Stimulated activated memory B cell treated with anti-CD40 and anti-IgM and Interleukin-4, amounts not matched to agents 10 μg/mL and 1 μg/mL and 100 μg/mL, for 72 hours (primary cell): ENCODE data around the gene NR2F6.
A peak's percentile ranks its signal among the peaks of the same experiment; 100 is the strongest.

Experiments
- ATAC-seq: fragments of 150-1000 bp; cut with Tn5 transposase; 2 replicates; pipeline ENCODE4 v1.10.0; 2021
- H3K27ac Mint-ChIP-seq: one replicate; pipeline ENCODE4 v1.8.0; 2022; ENCODE audit warnings: mild to moderate bottlenecking, mixed read lengths
- H3K27me3 Mint-ChIP-seq: one replicate; pipeline ENCODE4 v1.8.0; 2022; ENCODE audit warnings: mixed read lengths
- H3K36me3 Mint-ChIP-seq: one replicate; pipeline ENCODE4 v1.8.0; 2022; ENCODE audit warnings: mixed read lengths
- H3K4me1 Mint-ChIP-seq: one replicate; pipeline ENCODE4 v1.8.0; 2022; ENCODE audit warnings: mixed read lengths
- H3K4me3 Mint-ChIP-seq: one replicate; pipeline ENCODE4 v1.8.0; 2022; ENCODE audit warnings: mild to moderate bottlenecking, moderate library complexity, mixed read lengths
- H3K9me3 Mint-ChIP-seq: one replicate; pipeline ENCODE4 v1.8.0; 2022; ENCODE audit warnings: mixed read lengths

Gene NR2F6

GRCh38 chr19:17213334-17213733 is 32.4 kb downstream of the NR2F6 start:
- H3K36me3 Mint-ChIP-seq, result peaks cover 62% of the 10 kb centered on the region
- H3K9me3 Mint-ChIP-seq, result peaks cover 2% of the 10 kb centered on the region
- no peak overlapping the region for H3K4me3 Mint-ChIP-seq
- peaks cover 51% of the 10 kb centered on the region for H3K4me1 Mint-ChIP-seq
- ATAC-seq, result no peak
- no peaks in the 10 kb centered on the region for H3K27me3 Mint-ChIP-seq
- H3K27ac Mint-ChIP-seq, result no peak overlapping the region

- no peak for ATAC-seq
- H3K36me3 Mint-ChIP-seq, result peaks cover 53% of the 10 kb centered on the region
- no peaks in the 10 kb centered on the region for H3K27me3 Mint-ChIP-seq
- peaks cover 47% of the 10 kb centered on the region for H3K4me1 Mint-ChIP-seq
- H3K27ac Mint-ChIP-seq, result peak overlapping the region; percentile 53
- peaks cover 2% of the 10 kb centered on the region for H3K9me3 Mint-ChIP-seq
- H3K4me3 Mint-ChIP-seq, result no peak overlapping the region
Measured at GRCh38 chr19:17211547-17212446, 33.9 kb downstream of the NR2F6 start.

- H3K27ac Mint-ChIP-seq, result peak overlapping the region; percentile 86
- no peaks in the 10 kb centered on the region for H3K27me3 Mint-ChIP-seq
- H3K36me3 Mint-ChIP-seq, result peaks cover 42% of the 10 kb centered on the region
- peaks cover 2% of the 10 kb centered on the region for H3K9me3 Mint-ChIP-seq
- H3K4me3 Mint-ChIP-seq, result peak overlapping the region; percentile 13
- ATAC-seq, result peak; percentile 25
- peaks cover 32% of the 10 kb centered on the region for H3K4me1 Mint-ChIP-seq
Measured at GRCh38 chr19:17210296-17210695, 35.4 kb downstream of the NR2F6 start.

GRCh38 chr19:17209126-17210036 is 36.3 kb downstream of the NR2F6 start:
- no peak overlapping the region for H3K4me3 Mint-ChIP-seq
- peak overlapping the region; percentile 86 for H3K27ac Mint-ChIP-seq
- peak; percentile 42 for ATAC-seq
- peaks cover 48% of the 10 kb centered on the region for H3K36me3 Mint-ChIP-seq
- no peaks in the 10 kb centered on the region for H3K27me3 Mint-ChIP-seq
- peaks cover 2% of the 10 kb centered on the region for H3K9me3 Mint-ChIP-seq
- H3K4me1 Mint-ChIP-seq, result peaks cover 27% of the 10 kb centered on the region

- Mint-ChIP-seq H3K27ac (no peak overlapping the region), H3K36me3 (peaks cover 56% of the 10 kb centered on the region), H3K9me3 (peaks cover 2% of the 10 kb centered on the region), H3K4me3 (no peak overlapping the region), H3K27me3 (no peaks in the 10 kb centered on the region), H3K4me1 (peaks cover 26% of the 10 kb centered on the region)
- ATAC-seq, result no peak
Measured at GRCh38 chr19:17206736-17207581, 38.8 kb downstream of the NR2F6 start.

GRCh38 chr19:17205237-17206140 is 40.2 kb downstream of the NR2F6 start:
- Mint-ChIP-seq H3K4me1 (peaks cover 24% of the 10 kb centered on the region), H3K9me3 (peaks cover 2% of the 10 kb centered on the region), H3K27ac (peak overlapping the region; percentile 46), H3K4me3 (no peak overlapping the region), H3K27me3 (no peaks in the 10 kb centered on the region), H3K36me3 (peaks cover 67% of the 10 kb centered on the region)
- peak; percentile 60 for ATAC-seq

- peaks cover 74% of the 10 kb centered on the region for H3K36me3 Mint-ChIP-seq
- H3K27me3 Mint-ChIP-seq, result no peaks in the 10 kb centered on the region
- ATAC-seq, result peak; percentile 17
- no peak overlapping the region for H3K4me3 Mint-ChIP-seq
- no peak overlapping the region for H3K27ac Mint-ChIP-seq
- no peaks in the 10 kb centered on the region for H3K9me3 Mint-ChIP-seq
- peaks cover 6% of the 10 kb centered on the region for H3K4me1 Mint-ChIP-seq
Measured at GRCh38 chr19:17202713-17203112, 43.0 kb downstream of the NR2F6 start.

GRCh38 chr19:17202249-17202648 is 43.5 kb downstream of the NR2F6 start:
- Mint-ChIP-seq H3K4me3 (no peak overlapping the region), H3K9me3 (no peaks in the 10 kb centered on the region), H3K27me3 (no peaks in the 10 kb centered on the region), H3K36me3 (peaks cover 77% of the 10 kb centered on the region), H3K4me1 (peaks cover 8% of the 10 kb centered on the region), H3K27ac (no peak overlapping the region)
- ATAC-seq, result peak; percentile 29

GRCh38 chr19:17200408-17201079 is 45.2 kb downstream of the NR2F6 start:
- ATAC-seq, result no peak
- H3K4me1 Mint-ChIP-seq, result peaks cover 20% of the 10 kb centered on the region
- H3K36me3 Mint-ChIP-seq, result peaks cover 90% of the 10 kb centered on the region
- H3K4me3 Mint-ChIP-seq, result no peak overlapping the region
- H3K9me3 Mint-ChIP-seq, result no peaks in the 10 kb centered on the region
- H3K27ac Mint-ChIP-seq, result no peak overlapping the region
- H3K27me3 Mint-ChIP-seq, result no peaks in the 10 kb centered on the region

GRCh38 chr19:17197666-17198065 is 48.1 kb downstream of the NR2F6 start:
- peaks cover 90% of the 10 kb centered on the region for H3K36me3 Mint-ChIP-seq
- H3K4me3 Mint-ChIP-seq, result no peak overlapping the region
- no peaks in the 10 kb centered on the region for H3K27me3 Mint-ChIP-seq
- H3K4me1 Mint-ChIP-seq, result peaks cover 14% of the 10 kb centered on the region
- H3K27ac Mint-ChIP-seq, result no peak overlapping the region
- ATAC-seq, result no peak
- H3K9me3 Mint-ChIP-seq, result no peaks in the 10 kb centered on the region

GRCh38 chr19:17196610-17197009 is 49.1 kb downstream of the NR2F6 start:
- H3K27ac Mint-ChIP-seq, result peak overlapping the region; percentile 4
- no peaks in the 10 kb centered on the region for H3K9me3 Mint-ChIP-seq
- H3K27me3 Mint-ChIP-seq, result no peaks in the 10 kb centered on the region
- peaks cover 82% of the 10 kb centered on the region for H3K36me3 Mint-ChIP-seq
- peaks cover 14% of the 10 kb centered on the region for H3K4me1 Mint-ChIP-seq
- no peak for ATAC-seq
- H3K4me3 Mint-ChIP-seq, result no peak overlapping the region

- no peak for ATAC-seq
- Mint-ChIP-seq H3K4me1 (peaks cover 22% of the 10 kb centered on the region), H3K27me3 (no peaks in the 10 kb centered on the region), H3K9me3 (no peaks in the 10 kb centered on the region), H3K27ac (no peak overlapping the region), H3K4me3 (no peak overlapping the region), H3K36me3 (peaks cover 77% of the 10 kb centered on the region)
Measured at GRCh38 chr19:17195106-17195505, 50.6 kb downstream of the NR2F6 start.

- Mint-ChIP-seq H3K36me3 (peaks cover 75% of the 10 kb centered on the region), H3K9me3 (no peaks in the 10 kb centered on the region), H3K27ac (no peak overlapping the region), H3K4me3 (no peak overlapping the region), H3K27me3 (no peaks in the 10 kb centered on the region), H3K4me1 (peaks cover 22% of the 10 kb centered on the region)
- no peak for ATAC-seq
Measured at GRCh38 chr19:17194608-17195007, 51.1 kb downstream of the NR2F6 start.
